ENCODE data around the gene MCHR2.

- TF ChIP-seq MAX (IDR thresholded peaks at IDR 0.05) (no peak), CTCF (IDR thresholded peaks at IDR 0.05; ENCODE audit: low read depth, low read length, missing input control) (peak; percentile 43)
Observed at GRCh38 chr6:99905209-99906106, 88.6 kb downstream of the MCHR2 start.
